Ascending aorta (tissue), 2 donors: ENCODE results near the gene FAAP100. TPM values are rescaled to one million over a fixed set of nuclear protein-coding genes. Genes with fewer than 3 reads are reported as not detected.

Source experiments
- DNase-seq, 2 donors: peaks; one replicate each; pipeline ENCODE4 v3.0.0-alpha.2; 2019; ENCODE audit warnings: low spot score in 2 of 2
- H3K27ac ChIP-seq, 2 donors: fragments of 200-600 bp; sonication (generic); one replicate each; pipeline ENCODE4 v1.5.1; 2016 to 2017; ENCODE audit warnings: mild to moderate bottlenecking in 1 of 2
- H3K27me3 ChIP-seq: fragments of 200-600 bp; sonication (generic); one replicate; pipeline ENCODE4 v1.5.1; 2017
- H3K36me3 ChIP-seq, 2 donors: fragments of 200-600 bp; sonication (generic); one replicate each; pipeline ENCODE4 v1.5.1; 2016
- H3K4me1 ChIP-seq, 2 donors: fragments of 200-600 bp; sonication (generic); one replicate each; pipeline ENCODE4 v1.5.1; 2016 to 2017; ENCODE audit warnings: mild to moderate bottlenecking in 1 of 2
- H3K4me3 ChIP-seq, 2 donors: fragments of 200-600 bp; sonication (generic); one replicate each; pipeline ENCODE4 v1.5.1; 2016 to 2017; ENCODE audit warnings: mild to moderate bottlenecking in 1 of 2
- H3K9me3 ChIP-seq, 2 donors: fragments of 200-600 bp; sonication (generic); one replicate each; pipeline ENCODE4 v1.5.1; 2016
- intact Hi-C: fragments of 100-400 bp; cut with DNase I; formaldehyde crosslinking; loops from one replicate; pipeline ENCODE4 v1.15.1; 2023
- total RNA-seq: library from RNA; depleted of rRNA; stranded (reverse); fragments of >200 nt; gene quantifications from one replicate; pipeline ENCODE4 v1.1.0, GENCODE V29; 2016
- TF ChIP-seq, protein P1 (sequence below), 3 experiments: fragments of 200-600 bp in 2 of 3; fragments of 450-650 bp in 1 of 3; sonication (generic) in 2 of 3; IDR thresholded peaks; one replicate each; pipeline ENCODE4 v1.5.1; 2016 to 2019; ENCODE audit warnings: antibody characterized with exemption in 3 of 3, mild to moderate bottlenecking in 1 of 3, moderate library complexity in 1 of 3

FAAP100 gene
- total RNA-seq, 1 donor from 2014 or later, result 75.6 TPM

DNA sequence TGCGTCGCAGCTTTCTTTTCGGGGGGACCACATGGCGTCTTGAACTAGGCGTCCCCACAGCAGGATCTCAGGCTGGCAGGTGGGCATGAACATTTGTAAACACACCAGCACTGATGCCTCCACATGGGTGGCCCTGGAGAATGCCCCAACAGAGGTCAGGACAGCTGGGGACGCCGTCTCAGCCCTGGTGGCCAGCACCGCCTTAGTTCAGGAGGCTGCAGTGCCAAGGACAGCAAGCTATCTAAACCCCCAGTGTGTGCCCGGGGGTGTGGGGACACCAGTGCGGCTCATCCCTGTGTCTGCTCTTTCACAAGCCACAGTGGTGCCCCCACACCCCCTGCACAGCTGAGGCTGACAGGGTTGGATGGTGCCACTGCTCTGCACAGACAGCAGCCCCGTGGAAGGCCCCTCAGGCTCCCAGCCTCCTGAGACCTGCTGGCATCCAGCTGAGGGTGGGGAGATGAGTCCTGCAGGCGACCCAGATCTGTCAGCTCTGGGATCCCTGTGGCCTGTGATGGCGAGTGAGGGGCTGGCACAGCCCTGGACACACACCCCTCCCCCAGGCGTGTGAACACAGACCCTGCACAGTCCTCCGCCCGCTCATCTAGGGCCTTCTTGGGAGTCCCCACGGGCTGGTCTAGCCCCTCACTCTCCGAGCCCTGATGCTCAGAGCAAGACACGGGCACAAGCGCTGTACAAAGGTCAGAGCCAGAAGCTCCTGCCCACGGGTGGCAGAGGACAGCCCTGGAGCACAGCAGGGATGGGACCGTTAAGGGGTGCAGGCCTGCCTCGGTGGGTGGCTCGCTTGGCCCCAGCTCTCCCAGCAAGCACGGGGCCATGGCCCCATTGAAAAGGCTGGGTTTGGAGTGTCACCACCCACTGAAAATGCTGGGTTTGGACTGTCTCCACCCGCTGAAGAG is 13.2 kb downstream of the FAAP100 start:
- Histone ChIP-seq H3K4me1 (no peaks in the 10 kb centered on the region), H3K36me3 (peaks cover 15 to 56% of the 10 kb centered on the region in 2 donors), H3K27me3 (no peaks in the 10 kb centered on the region), H3K4me3 (no peak overlapping the region), H3K27ac (no peak overlapping the region), H3K9me3 (no peaks in the 10 kb centered on the region)
- DNase-seq, result no peak
- TF ChIP-seq, protein P1, sequence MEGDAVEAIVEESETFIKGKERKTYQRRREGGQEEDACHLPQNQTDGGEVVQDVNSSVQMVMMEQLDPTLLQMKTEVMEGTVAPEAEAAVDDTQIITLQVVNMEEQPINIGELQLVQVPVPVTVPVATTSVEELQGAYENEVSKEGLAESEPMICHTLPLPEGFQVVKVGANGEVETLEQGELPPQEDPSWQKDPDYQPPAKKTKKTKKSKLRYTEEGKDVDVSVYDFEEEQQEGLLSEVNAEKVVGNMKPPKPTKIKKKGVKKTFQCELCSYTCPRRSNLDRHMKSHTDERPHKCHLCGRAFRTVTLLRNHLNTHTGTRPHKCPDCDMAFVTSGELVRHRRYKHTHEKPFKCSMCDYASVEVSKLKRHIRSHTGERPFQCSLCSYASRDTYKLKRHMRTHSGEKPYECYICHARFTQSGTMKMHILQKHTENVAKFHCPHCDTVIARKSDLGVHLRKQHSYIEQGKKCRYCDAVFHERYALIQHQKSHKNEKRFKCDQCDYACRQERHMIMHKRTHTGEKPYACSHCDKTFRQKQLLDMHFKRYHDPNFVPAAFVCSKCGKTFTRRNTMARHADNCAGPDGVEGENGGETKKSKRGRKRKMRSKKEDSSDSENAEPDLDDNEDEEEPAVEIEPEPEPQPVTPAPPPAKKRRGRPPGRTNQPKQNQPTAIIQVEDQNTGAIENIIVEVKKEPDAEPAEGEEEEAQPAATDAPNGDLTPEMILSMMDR (IDR thresholded peaks at IDR 0.05), result no peak
- intact Hi-C loops, result no loop called here

DNA sequence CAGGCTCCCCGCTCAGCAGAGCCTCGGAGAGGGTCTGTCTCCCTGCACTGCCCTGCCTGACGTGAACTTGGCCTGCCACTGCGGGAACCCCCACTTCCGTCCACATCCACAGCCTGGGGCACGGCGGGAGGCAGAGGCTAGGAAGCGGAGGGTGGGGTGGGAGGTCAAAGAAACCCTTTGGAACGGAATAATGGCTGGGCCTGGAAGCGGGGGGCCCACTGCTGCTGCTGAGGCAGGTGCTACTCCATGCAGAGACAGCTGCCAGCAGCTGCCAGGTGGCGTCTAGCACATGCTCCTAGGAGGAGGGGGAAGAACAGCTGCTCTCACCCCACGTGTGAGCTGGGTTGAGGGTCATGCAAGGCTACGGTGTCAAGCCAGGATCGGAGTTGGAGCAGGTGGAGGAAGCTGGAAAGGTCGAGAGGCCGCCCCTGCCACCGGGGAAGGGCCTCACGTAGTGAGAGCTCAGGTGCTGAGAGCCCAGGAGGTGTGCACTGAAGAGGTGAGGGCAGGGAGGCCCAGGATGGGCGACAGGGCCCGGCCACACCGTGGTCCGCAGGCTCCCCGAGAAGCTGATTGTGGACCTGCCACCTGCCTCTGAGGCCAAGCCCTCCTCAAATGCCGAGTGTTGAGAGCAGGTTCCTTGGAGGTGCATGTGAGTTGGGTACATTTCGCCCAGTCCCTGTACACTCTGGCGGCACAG is 14.1 kb downstream of the FAAP100 start:
- Histone ChIP-seq H3K4me3 (no peak overlapping the region), H3K4me1 (no peaks in the 10 kb centered on the region), H3K27ac (no peak overlapping the region), H3K27me3 (no peaks in the 10 kb centered on the region), H3K36me3 (peaks cover 7 to 47% of the 10 kb centered on the region in 2 donors), H3K9me3 (no peaks in the 10 kb centered on the region)
- intact Hi-C loops, result no loop called here
- DNase-seq, result no peak
- TF ChIP-seq, protein P1 (IDR thresholded peaks at IDR 0.05), result no peak

- Histone ChIP-seq H3K9me3 (no peaks in the 10 kb centered on the region), H3K4me3 (no peak overlapping the region), H3K36me3 (peaks cover 2 to 41% of the 10 kb centered on the region in 2 donors), H3K27ac (no peak overlapping the region), H3K27me3 (no peaks in the 10 kb centered on the region), H3K4me1 (no peaks in the 10 kb centered on the region)
- TF ChIP-seq, protein P1 (IDR thresholded peaks at IDR 0.05), result peak; percentile 46 to 60 (median 58)
- intact Hi-C loops, result no loop called here
- no peak for DNase-seq
Measured at GRCh38 chr17:81537343-81537855, 14.8 kb downstream of the FAAP100 start.

DNA sequence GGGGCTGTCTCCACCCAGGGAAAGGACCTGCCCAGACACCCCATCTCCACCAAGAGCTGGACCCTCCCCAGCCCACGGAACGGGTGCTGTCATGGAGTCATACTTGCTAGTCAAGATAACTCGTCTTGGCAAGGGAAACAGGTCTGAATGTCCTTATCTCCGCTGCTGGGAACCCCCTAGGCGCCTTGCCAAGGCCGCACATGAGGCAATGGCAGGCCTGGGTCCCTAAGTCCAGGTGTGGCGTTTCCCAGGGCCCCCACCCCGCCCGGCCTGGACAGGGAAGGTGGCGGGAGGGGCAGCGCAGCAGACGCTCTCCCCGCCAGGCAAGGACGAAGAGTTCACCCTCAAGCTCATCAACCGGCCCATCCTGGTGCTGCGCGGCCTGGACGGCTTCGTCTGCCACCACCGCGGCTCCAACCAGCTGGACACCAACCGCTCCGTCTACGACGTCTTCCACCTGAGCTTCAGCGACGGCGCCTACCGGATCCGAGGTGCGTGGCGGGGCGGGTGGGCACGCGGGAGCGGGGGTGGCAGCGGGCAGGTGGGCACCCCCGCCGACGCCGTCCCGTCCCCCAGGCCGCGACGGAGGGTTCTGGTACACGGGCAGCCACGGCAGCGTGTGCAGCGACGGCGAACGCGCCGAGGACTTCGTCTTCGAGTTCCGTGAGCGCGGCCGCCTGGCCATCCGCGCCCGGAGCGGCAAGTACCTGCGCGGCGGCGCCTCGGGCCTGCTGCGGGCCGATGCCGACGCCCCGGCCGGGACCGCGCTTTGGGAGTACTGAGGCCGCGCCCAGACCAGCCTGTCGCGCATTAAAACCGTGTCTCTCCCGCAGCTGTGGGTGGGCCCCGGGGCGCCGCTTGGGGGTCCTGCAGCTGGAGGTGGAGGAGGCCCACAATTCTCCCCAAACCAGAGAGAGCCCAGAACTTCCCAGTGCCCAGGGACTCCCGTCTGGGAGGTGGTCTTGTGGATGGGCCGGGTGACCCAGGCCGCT is 15.6 kb downstream of the FAAP100 start:
- H3K9me3 ChIP-seq, result no peaks in the 10 kb centered on the region
- no peak overlapping the region for H3K4me3 ChIP-seq
- H3K4me1 ChIP-seq, result no peaks in the 10 kb centered on the region
- no peak overlapping the region for H3K27ac ChIP-seq
- intact Hi-C loops, result no loop called here
- TF ChIP-seq, protein P1 (IDR thresholded peaks at IDR 0.05), result no peak
- DNase-seq, result no peak
- H3K36me3 ChIP-seq, result peaks cover 2 to 37% of the 10 kb centered on the region in 2 donors
- no peaks in the 10 kb centered on the region for H3K27me3 ChIP-seq
